Hepatocyte (in vitro differentiated cells): ENCODE measurements around the gene CAMK2G. TPM values are rescaled to one million over a fixed set of nuclear protein-coding genes. Genes with fewer than 3 reads are reported as not detected.

Experiments
- DNase-seq: peaks from one replicate; pipeline ENCODE4 v3.0.0-alpha.2; 2016; ENCODE audit warnings: low spot score
- H2AFZ ChIP-seq: fragments of 200-600 bp; sonication (generic); 2 replicates; pipeline ENCODE4 v1.6.0; 2016; ENCODE audit warnings: antibody characterized with exemption, mild to moderate bottlenecking
- H3K27ac ChIP-seq: fragments of 200-600 bp; sonication (generic); 2 replicates; pipeline ENCODE4 v1.5.1; 2016; ENCODE audit warnings: mild to moderate bottlenecking
- H3K27me3 ChIP-seq: fragments of 200-600 bp; sonication (generic); 2 replicates; pipeline ENCODE4 v1.6.1; 2016
- H3K36me3 ChIP-seq: fragments of 200-600 bp; sonication (generic); replicated peaks from 2 replicates; pipeline ENCODE4 v1.5.1; 2016; ENCODE audit warnings: low read depth; ENCODE audit not compliant: insufficient read depth
- H3K4me1 ChIP-seq: fragments of 200-600 bp; sonication (generic); 2 replicates; pipeline ENCODE4 v1.5.1; 2016; ENCODE audit warnings: mild to moderate bottlenecking, moderate library complexity; ENCODE audit not compliant: insufficient read depth
- H3K4me2 ChIP-seq: fragments of 200-600 bp; sonication (generic); 2 replicates; pipeline ENCODE4 v1.6.0; 2016
- H3K4me3 ChIP-seq: fragments of 200-600 bp; sonication (generic); 2 replicates; pipeline ENCODE4 v1.5.1; 2016; ENCODE audit warnings: mild to moderate bottlenecking
- H3K79me2 ChIP-seq: fragments of 200-600 bp; sonication (generic); 2 replicates; pipeline ENCODE4 v1.6.0; 2017; ENCODE audit warnings: mild to moderate bottlenecking
- H3K9me2 ChIP-seq: fragments of 200-600 bp; sonication (generic); replicated peaks from 2 replicates; pipeline ENCODE4 v1.6.0; 2017; ENCODE audit warnings: mild to moderate bottlenecking; ENCODE audit not compliant: insufficient read depth
- H3K9me3 ChIP-seq: fragments of 200-600 bp; sonication (generic); 2 replicates; pipeline ENCODE4 v1.5.1; 2016; ENCODE audit warnings: low read depth, mild to moderate bottlenecking
- H4K20me1 ChIP-seq: fragments of 200-600 bp; sonication (generic); 2 replicates; pipeline ENCODE4 v1.6.0; 2016; ENCODE audit warnings: mild to moderate bottlenecking; ENCODE audit not compliant: insufficient read depth, poor library complexity, severe bottlenecking
- CTCF ChIP-seq: fragments of 200-600 bp; sonication (generic); IDR thresholded peaks from 2 replicates; pipeline ENCODE4 v1.5.1; 2016; ENCODE audit warnings: antibody characterized with exemption, mild to moderate bottlenecking; ENCODE audit not compliant: poor library complexity
- EZH2 ChIP-seq: fragments of 200-600 bp; sonication (generic); IDR thresholded peaks from 2 replicates; pipeline ENCODE4 v1.6.1; 2016; ENCODE audit warnings: antibody characterized with exemption, mild to moderate bottlenecking, borderline replicate concordance
- EZH2phosphoT487 ChIP-seq: fragments of 200-600 bp; sonication (generic); IDR thresholded peaks from one replicate; pipeline ENCODE4 v1.6.1; 2018; ENCODE audit warnings: antibody characterized with exemption, mild to moderate bottlenecking, low read depth, moderate library complexity; ENCODE audit not compliant: unreplicated experiment, severe bottlenecking
- WGBS: methylation state at CpG from one replicate; pipeline ENCODE4 v1.1.6; 2016; ENCODE audit warnings: low lambda C conversion rate; ENCODE audit errors: missing lambda C conversion rate; 5-methylcytosine and 5-hydroxymethylcytosine counted together
- polyA plus RNA-seq: library from polyadenylated mRNA; unstranded; fragments of >200 nt; fragmentation: Nextera tagmentation; extraction: Ambion mirVana; gene quantifications from 2 replicates; pipeline ENCODE4 v1.2.1, GENCODE V29; 2016
- total RNA-seq: library from RNA; depleted of rRNA; stranded (reverse); fragments of >200 nt; gene quantifications from 2 replicates; pipeline ENCODE4 v1.2.3, GENCODE V29; 2014

CAMK2G gene
- total and polyA plus RNA-seq, 2 experiments from 2014 or later: 5.2 to 25.0 TPM

- WGBS: 92% methylated on average over 5 of the region's 5 CpGs
- Histone ChIP-seq H2AFZ (no peak overlapping the region), H3K27ac (no peak overlapping the region), H3K4me3 (no peak overlapping the region), H3K79me2 (no peaks in the 10 kb centered on the region), H3K36me3 (no peaks in the 10 kb centered on the region), H3K4me1 (no peaks in the 10 kb centered on the region), H3K9me3 (no peaks in the 10 kb centered on the region), H4K20me1 (no peaks in the 10 kb centered on the region), H3K9me2 (no peaks in the 10 kb centered on the region), H3K27me3 (no peaks in the 10 kb centered on the region), H3K4me2 (no peak overlapping the region)
- no peak for TF ChIP-seq EZH2phosphoT487
- TF ChIP-seq CTCF: no peak
- no peak for TF ChIP-seq EZH2
- no peak for DNase-seq
These were observed 31.1 kb downstream of the CAMK2G start for GRCh38 chr10:73843261-73843660.

GRCh38 chr10:73842349-73842748, 32.0 kb downstream of the CAMK2G start:
- no peaks in the 10 kb centered on the region for H3K9me2 ChIP-seq
- TF ChIP-seq CTCF: no peak
- TF ChIP-seq EZH2: no peak
- TF ChIP-seq EZH2phosphoT487: no peak
- no peaks in the 10 kb centered on the region for H4K20me1 ChIP-seq
- H3K4me2 ChIP-seq: no peak overlapping the region
- no peak overlapping the region for H3K27ac ChIP-seq
- 94% methylated on average over 11 of the region's 11 CpGs for WGBS
- DNase-seq: no peak
- no peaks in the 10 kb centered on the region for H3K9me3 ChIP-seq
- H3K4me1 ChIP-seq: no peaks in the 10 kb centered on the region
- H3K27me3 ChIP-seq: no peaks in the 10 kb centered on the region
- H3K36me3 ChIP-seq: no peaks in the 10 kb centered on the region
- H3K4me3 ChIP-seq: no peak overlapping the region
- no peaks in the 10 kb centered on the region for H3K79me2 ChIP-seq
- no peak overlapping the region for H2AFZ ChIP-seq

- 95% methylated on average over 9 of the region's 9 CpGs for whole genome bisulfite sequencing
- no peaks in the 10 kb centered on the region for H3K4me1 ChIP-seq
- no peaks in the 10 kb centered on the region for H3K36me3 ChIP-seq
- H3K4me2 ChIP-seq: no peak overlapping the region
- H3K27ac ChIP-seq: no peak overlapping the region
- no peaks in the 10 kb centered on the region for H3K79me2 ChIP-seq
- H3K27me3 ChIP-seq: no peaks in the 10 kb centered on the region
- no peaks in the 10 kb centered on the region for H3K9me2 ChIP-seq
- no peak for TF ChIP-seq EZH2phosphoT487
- no peak for TF ChIP-seq EZH2
- no peak for TF ChIP-seq CTCF
- DNase-seq: no peak
- H2AFZ ChIP-seq: no peak overlapping the region
- H3K9me3 ChIP-seq: no peaks in the 10 kb centered on the region
- H4K20me1 ChIP-seq: no peaks in the 10 kb centered on the region
- H3K4me3 ChIP-seq: no peak overlapping the region
These were observed 32.6 kb downstream of the CAMK2G start for GRCh38 chr10:73841526-73842285.
